Measurements from ENCODE around the gene RPL3. TPM values are rescaled to one million over a fixed set of nuclear protein-coding genes. Genes with fewer than 3 reads are reported as not detected.

Gene RPL3
- total and polyA plus RNA-seq, 4 donors, result 1,469 to 4,700 (median 2,307) TPM

DNA sequence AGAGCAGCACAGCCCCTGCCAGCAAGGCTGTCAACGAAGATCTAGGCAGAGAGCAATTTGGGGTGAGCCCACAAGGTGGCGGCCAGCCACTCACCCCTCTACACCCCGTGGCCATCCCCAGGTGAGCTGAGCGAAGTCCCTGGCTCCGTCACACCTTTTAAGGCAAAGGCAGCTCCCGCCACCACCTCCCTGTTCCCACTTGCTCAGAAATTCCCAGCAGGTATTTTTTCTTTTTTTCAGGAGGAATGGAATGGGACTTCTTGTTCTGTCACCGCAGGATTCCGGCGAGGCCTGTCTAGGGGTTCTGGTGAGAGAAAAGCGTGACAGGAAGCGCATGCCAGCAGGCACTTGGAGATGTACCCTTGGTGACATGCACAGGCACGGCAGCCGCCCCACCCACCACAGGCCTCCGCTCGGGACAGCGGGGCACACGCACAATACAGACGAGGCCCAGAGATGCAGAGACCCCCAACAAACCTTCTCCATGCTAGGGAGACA, 10.0 kb downstream of the RPL3 start:
- Histone ChIP-seq H3K9me3 (ENCODE audit: control insufficient read depth, low read length) (no peaks in the 10 kb centered on the region), H3K27me3 (ENCODE audit: control insufficient read depth in 1 of 2, insufficient read depth in 2 of 2, low read length in 1 of 2) (no peaks in the 10 kb centered on the region), H3K4me1 (ENCODE audit: control insufficient read depth in 1 of 2, insufficient read depth in 2 of 2, low read length in 2 of 2) (no peaks in the 10 kb centered on the region), H3K36me3 (ENCODE audit: control insufficient read depth in 1 of 2, insufficient read depth in 2 of 2, low read length in 1 of 2) (peaks cover 4 to 18% of the 10 kb centered on the region in 2 donors), H3K4me3 (ENCODE audit: low read length in 2 of 2) (no peak overlapping the region), H3K27ac (ENCODE audit: low read depth in 1 of 2, low read length in 2 of 2) (no peak overlapping the region)
- intact Hi-C loops (cut with DNase I), result no loop called here
- WGBS, 2 donors, result 84 to 90% methylated on average over 18 of the region's 18 CpGs
- DNase-seq (peak in 1 of 2 donors; percentile 76), ATAC-seq (ENCODE audit: low FRiP score) (no peak)

DNA sequence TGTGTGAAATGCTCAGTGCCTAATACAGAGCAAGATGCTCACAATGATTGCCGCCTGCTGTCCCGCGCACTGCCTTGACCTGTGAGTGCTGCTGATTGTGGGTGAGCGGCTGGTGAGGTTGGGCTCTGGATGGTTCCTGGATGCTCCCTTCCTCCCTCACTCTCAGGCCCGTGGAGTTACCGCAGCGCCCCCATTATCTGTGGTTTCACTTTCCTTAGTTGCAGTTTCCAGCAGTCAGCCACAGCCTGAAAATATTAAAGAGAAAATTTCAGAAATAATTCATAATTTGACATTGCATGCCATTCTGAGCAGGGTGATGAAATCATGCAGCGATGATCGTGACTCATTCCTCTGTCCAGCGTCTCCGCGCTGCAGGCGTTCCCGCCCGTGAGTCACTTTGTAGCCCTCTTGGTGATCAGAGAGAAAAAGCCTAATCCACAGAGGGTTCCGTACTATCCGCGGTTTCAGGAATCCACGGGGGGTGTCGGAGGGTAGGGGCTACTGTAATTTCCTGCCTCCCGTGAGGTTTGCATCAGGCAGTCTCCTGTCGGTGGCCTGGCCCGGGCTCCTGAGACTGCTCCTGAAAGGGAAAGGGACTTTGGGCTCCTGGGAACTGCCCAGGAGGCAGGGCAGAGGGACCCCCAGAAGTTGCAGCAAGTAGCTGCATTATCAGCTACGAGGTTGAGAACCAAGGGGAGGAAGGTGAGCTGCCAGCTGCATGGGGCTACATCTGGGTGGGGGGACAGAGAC, 10.6 kb downstream of the RPL3 start:
- Histone ChIP-seq H3K36me3 (ENCODE audit: control insufficient read depth in 1 of 2, insufficient read depth in 2 of 2, low read length in 1 of 2) (peaks cover 4 to 12% of the 10 kb centered on the region in 2 donors), H3K4me1 (ENCODE audit: control insufficient read depth in 1 of 2, insufficient read depth in 2 of 2, low read length in 2 of 2) (no peaks in the 10 kb centered on the region), H3K4me3 (ENCODE audit: low read length in 2 of 2) (no peak overlapping the region), H3K9me3 (ENCODE audit: control insufficient read depth, low read length) (no peaks in the 10 kb centered on the region), H3K27ac (ENCODE audit: low read depth in 1 of 2, low read length in 2 of 2) (peak overlapping the region in 1 of 2 donors; percentile 53), H3K27me3 (ENCODE audit: control insufficient read depth in 1 of 2, insufficient read depth in 2 of 2, low read length in 1 of 2) (no peaks in the 10 kb centered on the region)
- intact Hi-C loops (cut with DNase I), result no loop called here
- 21 to 22% methylated on average over 24 of the region's 24 CpGs for WGBS, 2 donors
- peak; percentile 75 for ATAC-seq (ENCODE audit: low FRiP score)
- peak; percentile 90 to 93 for DNase-seq

DNA sequence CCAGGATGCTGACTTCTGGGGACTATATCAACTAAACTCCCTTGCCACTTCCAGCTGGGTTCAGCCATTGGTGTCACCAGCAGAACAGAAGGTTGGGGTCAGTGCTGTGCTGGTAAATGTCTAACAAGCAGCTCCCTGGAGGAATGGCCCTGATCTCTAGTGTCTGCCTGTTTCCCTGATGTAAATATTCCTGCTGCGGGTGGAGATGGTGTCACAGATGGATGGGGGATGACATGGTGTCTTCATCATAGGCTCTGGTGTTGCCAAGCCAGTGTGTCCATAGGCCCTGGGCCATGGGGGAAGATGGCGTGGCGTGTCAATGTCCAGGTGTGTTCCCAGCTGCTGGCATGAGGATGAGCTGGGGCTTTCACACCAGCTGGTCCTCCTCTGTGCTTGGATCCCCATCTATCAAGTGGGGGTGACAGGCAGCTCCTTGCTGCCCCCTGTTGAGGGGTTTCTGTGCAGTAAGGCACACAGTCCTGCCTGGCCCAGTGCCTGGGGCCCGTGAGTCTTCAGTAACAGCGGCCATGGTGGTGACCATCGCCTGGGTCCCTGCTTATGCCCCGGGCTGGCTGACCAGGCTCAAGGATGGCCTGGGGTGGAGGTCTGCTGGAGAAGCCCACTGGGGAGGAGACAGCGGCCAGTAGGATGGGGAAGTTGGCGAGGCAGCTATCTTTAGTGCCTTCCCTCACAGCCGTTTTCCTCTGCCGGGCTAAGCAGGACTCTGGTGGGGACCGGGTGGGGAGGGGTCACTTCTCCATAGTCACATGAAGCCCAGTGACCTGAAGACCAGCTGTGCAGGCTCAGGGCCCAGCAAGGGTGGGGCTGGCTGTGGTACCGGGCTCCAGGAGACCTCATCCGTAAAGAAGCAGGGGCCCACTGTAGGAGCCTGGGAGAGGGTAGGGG, 12.7 kb downstream of the RPL3 start:
- no peaks in the 10 kb centered on the region for H3K36me3 ChIP-seq (ENCODE audit: control insufficient read depth in 1 of 2, insufficient read depth in 2 of 2, low read length in 1 of 2)
- H3K4me1 ChIP-seq (ENCODE audit: control insufficient read depth in 1 of 2, insufficient read depth in 2 of 2, low read length in 2 of 2), result no peaks in the 10 kb centered on the region
- ATAC-seq (ENCODE audit: low FRiP score) (no peak), DNase-seq (peak in 1 of 2 donors; percentile 71)
- H3K4me3 ChIP-seq (ENCODE audit: low read length in 2 of 2), result no peak overlapping the region
- intact Hi-C loops (cut with DNase I), result no loop called here
- 82 to 84% methylated on average over 14 of the region's 14 CpGs for WGBS, 2 donors
- no peaks in the 10 kb centered on the region for H3K27me3 ChIP-seq (ENCODE audit: control insufficient read depth in 1 of 2, insufficient read depth in 2 of 2, low read length in 1 of 2)
- no peaks in the 10 kb centered on the region for H3K9me3 ChIP-seq (ENCODE audit: control insufficient read depth, low read length)
- no peak overlapping the region for H3K27ac ChIP-seq (ENCODE audit: low read depth in 1 of 2, low read length in 2 of 2)

DNA sequence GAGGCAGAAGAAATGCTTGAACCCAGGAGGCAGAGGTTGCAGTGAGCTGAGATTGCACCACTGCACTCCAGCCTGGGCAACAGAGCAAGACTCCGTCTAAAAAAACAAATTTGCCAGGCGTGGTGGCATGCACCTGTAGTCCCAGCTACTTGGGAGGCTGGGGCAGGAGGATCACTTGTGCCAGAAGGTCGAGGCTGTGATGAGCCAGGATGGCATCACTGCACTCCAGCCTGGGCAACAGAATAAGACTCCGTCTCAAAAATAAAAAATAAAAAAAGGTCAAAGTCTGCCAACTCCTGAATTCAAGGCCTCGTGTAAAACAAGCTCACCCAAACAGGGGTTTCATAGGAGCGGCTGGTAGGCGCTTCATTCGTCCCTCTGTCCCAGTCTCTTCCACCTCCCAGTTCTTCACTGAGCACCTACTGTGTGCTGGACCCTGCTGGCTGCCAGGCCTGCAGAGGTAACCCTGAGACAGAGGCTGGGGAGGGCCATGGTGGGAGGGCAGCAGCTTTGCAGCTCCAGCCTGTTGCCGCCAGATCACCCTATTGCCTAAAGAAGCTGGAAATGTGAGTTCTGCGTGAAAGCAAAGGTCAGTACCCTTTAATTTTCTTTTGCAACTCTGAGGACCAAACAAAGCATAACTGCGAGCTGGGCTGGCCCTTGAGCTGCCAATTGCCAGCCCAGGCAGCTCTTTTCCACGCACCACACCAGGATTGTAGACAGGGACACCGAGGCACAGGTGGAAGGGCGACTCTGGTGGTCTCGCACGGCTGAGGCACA, 15.3 kb downstream of the RPL3 start:
- DNase-seq, result no peak
- WGBS, 2 donors, result 90 to 91% methylated on average over 16 of the region's 16 CpGs
- intact Hi-C loops (cut with DNase I), result no loop called here
- no peak for ATAC-seq (ENCODE audit: low FRiP score)
- no peaks in the 10 kb centered on the region for H3K9me3 ChIP-seq (ENCODE audit: control insufficient read depth, low read length)
- H3K36me3 ChIP-seq (ENCODE audit: control insufficient read depth in 1 of 2, insufficient read depth in 2 of 2, low read length in 1 of 2), result no peaks in the 10 kb centered on the region
- no peak overlapping the region for H3K27ac ChIP-seq (ENCODE audit: low read depth in 1 of 2, low read length in 2 of 2)
- H3K4me1 ChIP-seq (ENCODE audit: control insufficient read depth in 1 of 2, insufficient read depth in 2 of 2, low read length in 2 of 2), result no peaks in the 10 kb centered on the region
- no peaks in the 10 kb centered on the region for H3K27me3 ChIP-seq (ENCODE audit: control insufficient read depth in 1 of 2, insufficient read depth in 2 of 2, low read length in 1 of 2)
- no peak overlapping the region for H3K4me3 ChIP-seq (ENCODE audit: low read length in 2 of 2)

DNA sequence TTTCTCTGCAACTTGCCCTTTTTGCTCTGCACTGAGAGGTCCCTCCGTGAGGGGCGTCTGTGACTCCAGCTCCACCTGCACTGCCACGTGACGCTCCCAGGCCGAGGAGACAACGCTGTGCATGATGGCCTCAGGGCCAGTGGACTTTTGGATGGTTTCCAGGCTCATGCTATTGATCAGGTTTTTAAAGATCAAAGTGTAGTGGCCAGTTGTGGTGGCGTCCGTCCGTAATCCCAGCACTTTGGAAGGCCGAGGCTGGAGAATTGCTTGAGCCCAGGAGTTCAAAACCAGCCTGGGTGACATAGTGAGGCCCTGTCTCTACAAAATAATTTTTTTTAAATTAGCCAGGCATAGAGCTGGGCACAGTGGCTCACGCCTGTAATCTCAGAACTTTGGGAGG, 16.1 kb downstream of the RPL3 start:
- no peak for ATAC-seq (ENCODE audit: low FRiP score)
- Histone ChIP-seq H3K36me3 (ENCODE audit: control insufficient read depth in 1 of 2, insufficient read depth in 2 of 2, low read length in 1 of 2) (no peaks in the 10 kb centered on the region), H3K27ac (ENCODE audit: low read depth in 1 of 2, low read length in 2 of 2) (no peak overlapping the region), H3K27me3 (ENCODE audit: control insufficient read depth in 1 of 2, insufficient read depth in 2 of 2, low read length in 1 of 2) (no peaks in the 10 kb centered on the region), H3K4me3 (ENCODE audit: low read length in 2 of 2) (no peak overlapping the region), H3K9me3 (ENCODE audit: control insufficient read depth, low read length) (no peaks in the 10 kb centered on the region), H3K4me1 (ENCODE audit: control insufficient read depth in 1 of 2, insufficient read depth in 2 of 2, low read length in 2 of 2) (no peaks in the 10 kb centered on the region)
- no peak for DNase-seq
- intact Hi-C loops (cut with DNase I), result no loop called here
- 92 to 97% methylated on average over 11 of the region's 11 CpGs for WGBS, 2 donors

DNA sequence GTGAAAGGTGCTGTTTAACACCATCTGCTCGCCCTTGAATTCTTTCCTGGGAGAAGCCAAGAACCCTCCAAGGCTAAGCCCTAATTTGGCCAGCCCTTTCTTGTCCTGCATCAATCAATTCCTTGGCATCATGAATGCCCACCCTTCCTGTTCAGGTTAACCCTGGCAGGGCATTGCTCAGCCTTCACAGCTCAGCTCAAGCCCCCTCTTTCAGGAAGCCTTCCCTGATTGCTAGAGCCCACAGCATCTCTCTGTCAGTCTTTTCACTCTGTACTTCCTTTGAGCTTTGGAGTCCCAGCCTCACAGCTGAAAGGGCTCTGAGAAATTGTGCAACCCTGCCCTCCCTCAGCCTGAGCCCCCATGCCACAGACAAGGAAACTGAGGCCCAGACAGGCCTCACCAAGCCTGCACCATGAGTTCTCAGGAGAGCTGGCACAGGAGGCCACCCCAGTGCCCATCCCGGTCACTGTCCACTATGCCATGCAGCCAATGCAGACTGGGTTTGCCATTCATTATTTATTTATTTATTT, 16.9 kb downstream of the RPL3 start:
- Histone ChIP-seq H3K36me3 (ENCODE audit: control insufficient read depth in 1 of 2, insufficient read depth in 2 of 2, low read length in 1 of 2) (no peaks in the 10 kb centered on the region), H3K27ac (ENCODE audit: low read depth in 1 of 2, low read length in 2 of 2) (no peak overlapping the region), H3K4me1 (ENCODE audit: control insufficient read depth in 1 of 2, insufficient read depth in 2 of 2, low read length in 2 of 2) (no peaks in the 10 kb centered on the region), H3K27me3 (ENCODE audit: control insufficient read depth in 1 of 2, insufficient read depth in 2 of 2, low read length in 1 of 2) (no peaks in the 10 kb centered on the region), H3K4me3 (ENCODE audit: low read length in 2 of 2) (no peak overlapping the region), H3K9me3 (ENCODE audit: control insufficient read depth, low read length) (no peaks in the 10 kb centered on the region)
- ATAC-seq (ENCODE audit: low FRiP score) (no peak), DNase-seq (no peak)
- 92 to 93% methylated on average over 2 of the region's 2 CpGs for WGBS, 2 donors
- intact Hi-C loops (cut with DNase I), result no loop called here

DNA sequence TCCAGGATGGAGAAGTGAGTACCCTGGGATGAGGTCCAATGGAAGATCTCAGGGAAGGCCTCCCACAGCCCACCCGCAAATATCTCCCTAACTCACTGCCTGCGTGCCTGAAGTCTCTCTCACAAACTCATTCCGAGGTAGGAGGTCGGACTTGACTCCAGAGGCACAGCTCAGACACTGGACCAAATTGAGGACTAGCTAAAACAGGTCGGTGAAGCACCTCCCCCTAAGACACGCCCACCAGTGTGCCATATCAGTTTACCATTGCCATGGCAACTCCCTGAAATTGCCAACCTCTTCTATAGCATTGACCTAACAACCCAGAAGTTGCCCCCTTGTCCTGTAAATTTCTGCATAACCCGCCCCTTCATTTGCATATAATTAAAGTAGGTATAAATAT, 17.5 kb downstream of the RPL3 start:
- 61 to 71% methylated on average over 7 of the region's 7 CpGs for whole genome bisulfite sequencing, 2 donors
- H3K36me3 ChIP-seq (ENCODE audit: control insufficient read depth in 1 of 2, insufficient read depth in 2 of 2, low read length in 1 of 2), result no peaks in the 10 kb centered on the region
- intact Hi-C loops (cut with DNase I), result no loop called here
- DNase-seq (no peak), ATAC-seq (ENCODE audit: low FRiP score) (no peak)
- no peaks in the 10 kb centered on the region for H3K4me1 ChIP-seq (ENCODE audit: control insufficient read depth in 1 of 2, insufficient read depth in 2 of 2, low read length in 2 of 2)
- H3K27me3 ChIP-seq (ENCODE audit: control insufficient read depth in 1 of 2, insufficient read depth in 2 of 2, low read length in 1 of 2), result no peaks in the 10 kb centered on the region
- no peaks in the 10 kb centered on the region for H3K9me3 ChIP-seq (ENCODE audit: control insufficient read depth, low read length)
- H3K27ac ChIP-seq (ENCODE audit: low read depth in 1 of 2, low read length in 2 of 2), result no peak overlapping the region
- H3K4me3 ChIP-seq (ENCODE audit: low read length in 2 of 2), result no peak overlapping the region

DNA sequence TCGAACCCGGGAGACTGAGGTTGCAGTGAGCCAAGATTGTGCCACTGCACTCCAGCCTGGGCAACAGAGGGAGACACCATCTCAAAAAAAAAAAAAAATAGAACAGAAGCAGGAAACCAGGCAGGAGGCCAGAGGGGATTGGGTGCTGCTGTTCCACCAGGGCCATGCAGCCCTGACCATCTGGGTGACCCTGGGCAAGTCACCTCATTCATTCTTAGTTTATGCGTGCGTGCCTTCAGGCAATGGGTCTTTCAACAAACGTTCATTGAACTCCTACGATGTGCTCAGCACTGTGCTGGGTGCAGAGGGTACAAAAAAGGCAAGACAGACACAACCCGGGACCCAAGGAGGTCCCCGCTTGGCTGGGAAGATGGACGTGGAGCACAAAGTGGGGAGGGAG, 18.3 kb downstream of the RPL3 start:
- intact Hi-C loops (cut with DNase I), result no loop called here
- Histone ChIP-seq H3K27me3 (ENCODE audit: control insufficient read depth in 1 of 2, insufficient read depth in 2 of 2, low read length in 1 of 2) (no peaks in the 10 kb centered on the region), H3K27ac (ENCODE audit: low read depth in 1 of 2, low read length in 2 of 2) (no peak overlapping the region), H3K4me1 (ENCODE audit: control insufficient read depth in 1 of 2, insufficient read depth in 2 of 2, low read length in 2 of 2) (no peaks in the 10 kb centered on the region), H3K9me3 (ENCODE audit: control insufficient read depth, low read length) (no peaks in the 10 kb centered on the region), H3K4me3 (ENCODE audit: low read length in 2 of 2) (no peak overlapping the region), H3K36me3 (ENCODE audit: control insufficient read depth in 1 of 2, insufficient read depth in 2 of 2, low read length in 1 of 2) (no peaks in the 10 kb centered on the region)
- DNase-seq, result no peak
- ATAC-seq (ENCODE audit: low FRiP score), result no peak
- WGBS, 2 donors, result 82% methylated on average over 9 of the region's 9 CpGs

Data from aorta (tissue), 5 donors.